ENCODE results near the gene MORF4L1. TPM values are rescaled to one million over a fixed set of nuclear protein-coding genes. Genes with fewer than 3 reads are reported as not detected.
A peak's percentile ranks its signal among the peaks of the same experiment; 100 is the strongest.

MORF4L1 gene
- total RNA-seq, 1 donor from 2014 or later: 930 TPM

- Mint-ChIP-seq H3K4me3 (no peak overlapping the region), H3K4me1 (peaks cover 8% of the 10 kb centered on the region), H3K27me3 (ENCODE audit: insufficient read depth, low read depth) (peaks cover 3% of the 10 kb centered on the region), H3K36me3 (peaks cover 33% of the 10 kb centered on the region), H3K9me3 (no peaks in the 10 kb centered on the region), H3K27ac (no peak overlapping the region)
- peaks cover 68% of the 10 kb centered on the region for H3F3A ChIP-seq (ENCODE audit: low read depth)
- no peak overlapping the region for H3K27ac ChIP-seq
- H3K9me3 ChIP-seq (ENCODE audit: low read depth): no peaks in the 10 kb centered on the region
- no peaks in the 10 kb centered on the region for H3K36me3 ChIP-seq
- TF ChIP-seq EZH2phosphoT487 (IDR thresholded peaks at IDR 0.05): no peak
- TF ChIP-seq EZH2 (IDR thresholded peaks at IDR 0.05): no peak
- TF ChIP-seq CTCF (IDR thresholded peaks at IDR 0.05): no peak
- no peak for DNase-seq (ENCODE audit: low spot score)
- no peak overlapping the region for H3K4me3 ChIP-seq
- no peaks in the 10 kb centered on the region for H3K27me3 ChIP-seq
- no peak overlapping the region for H3K9ac ChIP-seq
- H3K4me1 ChIP-seq: no peaks in the 10 kb centered on the region
- peaks cover 64% of the 10 kb centered on the region for H4K20me1 ChIP-seq (ENCODE audit: low read depth)
- no peaks in the 10 kb centered on the region for H3K79me2 ChIP-seq (ENCODE audit: low read depth)
- no peak overlapping the region for H3K4me2 ChIP-seq
- H2AFZ ChIP-seq (replicated peaks): no peak overlapping the region
Measured at GRCh38 chr15:78909160-78909695, 36.5 kb downstream of the MORF4L1 start.

- Mint-ChIP-seq H3K36me3 (peaks cover 32% of the 10 kb centered on the region), H3K27me3 (ENCODE audit: insufficient read depth, low read depth) (peaks cover 3% of the 10 kb centered on the region), H3K9me3 (no peaks in the 10 kb centered on the region), H3K27ac (no peak overlapping the region), H3K4me3 (no peak overlapping the region), H3K4me1 (peaks cover 8% of the 10 kb centered on the region)
- H3K4me2 ChIP-seq: no peak overlapping the region
- peaks cover 62% of the 10 kb centered on the region for H4K20me1 ChIP-seq (ENCODE audit: low read depth)
- no peak overlapping the region for H3K27ac ChIP-seq
- H3F3A ChIP-seq (ENCODE audit: low read depth): peaks cover 62% of the 10 kb centered on the region
- H3K9me3 ChIP-seq (ENCODE audit: low read depth): no peaks in the 10 kb centered on the region
- no peak overlapping the region for H3K4me3 ChIP-seq
- peak; percentile 81 for DNase-seq (ENCODE audit: low spot score)
- no peak overlapping the region for H2AFZ ChIP-seq (replicated peaks)
- H3K9ac ChIP-seq: no peak overlapping the region
- TF ChIP-seq EZH2phosphoT487 (IDR thresholded peaks at IDR 0.05): no peak
- peak; percentile 87 for TF ChIP-seq CTCF (IDR thresholded peaks at IDR 0.05)
- no peaks in the 10 kb centered on the region for H3K4me1 ChIP-seq
- H3K27me3 ChIP-seq: no peaks in the 10 kb centered on the region
- no peaks in the 10 kb centered on the region for H3K79me2 ChIP-seq (ENCODE audit: low read depth)
- no peaks in the 10 kb centered on the region for H3K36me3 ChIP-seq
Measured at GRCh38 chr15:78909791-78910228, 37.1 kb downstream of the MORF4L1 start.

- TF ChIP-seq EZH2 (IDR thresholded peaks at IDR 0.05) (no peak), CTCF (IDR thresholded peaks at IDR 0.05) (no peak), EZH2phosphoT487 (IDR thresholded peaks at IDR 0.05) (no peak)
- no peak overlapping the region for H3K27ac ChIP-seq
- no peak overlapping the region for H2AFZ ChIP-seq (replicated peaks)
- no peaks in the 10 kb centered on the region for H3K9me3 ChIP-seq (ENCODE audit: low read depth)
- Mint-ChIP-seq H3K27ac (no peak overlapping the region), H3K9me3 (no peaks in the 10 kb centered on the region), H3K36me3 (peaks cover 32% of the 10 kb centered on the region), H3K27me3 (ENCODE audit: insufficient read depth, low read depth) (peaks cover 3% of the 10 kb centered on the region), H3K4me3 (no peak overlapping the region), H3K4me1 (peaks cover 8% of the 10 kb centered on the region)
- no peaks in the 10 kb centered on the region for H3K4me1 ChIP-seq
- no peak overlapping the region for H3K4me2 ChIP-seq
- H3K79me2 ChIP-seq (ENCODE audit: low read depth): no peaks in the 10 kb centered on the region
- H4K20me1 ChIP-seq (ENCODE audit: low read depth): peaks cover 60% of the 10 kb centered on the region
- no peaks in the 10 kb centered on the region for H3K36me3 ChIP-seq
- no peak overlapping the region for H3K4me3 ChIP-seq
- H3F3A ChIP-seq (ENCODE audit: low read depth): peaks cover 57% of the 10 kb centered on the region
- no peaks in the 10 kb centered on the region for H3K27me3 ChIP-seq
- DNase-seq (ENCODE audit: low spot score): no peak
- H3K9ac ChIP-seq: no peak overlapping the region
Measured at GRCh38 chr15:78910271-78910670, 37.6 kb downstream of the MORF4L1 start.
